ENCODE results near the gene SREBF1.

- TF ChIP-seq, protein P1, sequence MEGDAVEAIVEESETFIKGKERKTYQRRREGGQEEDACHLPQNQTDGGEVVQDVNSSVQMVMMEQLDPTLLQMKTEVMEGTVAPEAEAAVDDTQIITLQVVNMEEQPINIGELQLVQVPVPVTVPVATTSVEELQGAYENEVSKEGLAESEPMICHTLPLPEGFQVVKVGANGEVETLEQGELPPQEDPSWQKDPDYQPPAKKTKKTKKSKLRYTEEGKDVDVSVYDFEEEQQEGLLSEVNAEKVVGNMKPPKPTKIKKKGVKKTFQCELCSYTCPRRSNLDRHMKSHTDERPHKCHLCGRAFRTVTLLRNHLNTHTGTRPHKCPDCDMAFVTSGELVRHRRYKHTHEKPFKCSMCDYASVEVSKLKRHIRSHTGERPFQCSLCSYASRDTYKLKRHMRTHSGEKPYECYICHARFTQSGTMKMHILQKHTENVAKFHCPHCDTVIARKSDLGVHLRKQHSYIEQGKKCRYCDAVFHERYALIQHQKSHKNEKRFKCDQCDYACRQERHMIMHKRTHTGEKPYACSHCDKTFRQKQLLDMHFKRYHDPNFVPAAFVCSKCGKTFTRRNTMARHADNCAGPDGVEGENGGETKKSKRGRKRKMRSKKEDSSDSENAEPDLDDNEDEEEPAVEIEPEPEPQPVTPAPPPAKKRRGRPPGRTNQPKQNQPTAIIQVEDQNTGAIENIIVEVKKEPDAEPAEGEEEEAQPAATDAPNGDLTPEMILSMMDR (conservative IDR thresholded peaks at IDR 0.05 in 1 of 2, IDR thresholded peaks at IDR 0.05 in 1 of 2; ENCODE audit: extremely low read depth in 1 of 2, insufficient read depth in 1 of 2, low read depth in 1 of 2, low read length in 2 of 2), result no peak
- TF ChIP-seq EZH2 (IDR thresholded peaks at IDR 0.05; ENCODE audit: borderline replicate concordance, low read length), result no peak
Observed at GRCh38 chr17:17883801-17884200, 47.0 kb upstream of the SREBF1 start.

All from mammary epithelial cell (primary cell).